Cardiac fibroblast (primary cell): ENCODE data around the gene HIBCH.
A peak's percentile ranks its signal among the peaks of the same experiment; 100 is the strongest.

Experiments
- DNase-seq, 2 donors: peaks; one replicate each; pipeline versions ENCODE4 v3.0.0 to v3.0.0-alpha.2; 2010; ENCODE audit warnings: low read depth in 2 of 2
- H3K4me3 ChIP-seq, 2 donors: replicated peaks in 1 of 2; 1 replicate in 1 of 2; 2 replicates in 1 of 2; pipeline ENCODE4 v1.5.1; 2011; ENCODE audit warnings: low read depth in 2 of 2, low read length in 2 of 2, mild to moderate bottlenecking in 2 of 2, moderate library complexity in 1 of 2
- TF ChIP-seq, protein P1 (sequence below): IDR thresholded peaks from one replicate; pipeline ENCODE4 v1.5.1; 2011; ENCODE audit warnings: low read depth, mild to moderate bottlenecking, low read length, inconsistent platforms

Gene HIBCH

GRCh38 chr2:190352668-190353536 lies 33.3 kb upstream of the HIBCH start:
- no peak overlapping the region for H3K4me3 ChIP-seq
- peak in 1 of 2 donors; percentile 25 for DNase-seq
- TF ChIP-seq, protein P1, sequence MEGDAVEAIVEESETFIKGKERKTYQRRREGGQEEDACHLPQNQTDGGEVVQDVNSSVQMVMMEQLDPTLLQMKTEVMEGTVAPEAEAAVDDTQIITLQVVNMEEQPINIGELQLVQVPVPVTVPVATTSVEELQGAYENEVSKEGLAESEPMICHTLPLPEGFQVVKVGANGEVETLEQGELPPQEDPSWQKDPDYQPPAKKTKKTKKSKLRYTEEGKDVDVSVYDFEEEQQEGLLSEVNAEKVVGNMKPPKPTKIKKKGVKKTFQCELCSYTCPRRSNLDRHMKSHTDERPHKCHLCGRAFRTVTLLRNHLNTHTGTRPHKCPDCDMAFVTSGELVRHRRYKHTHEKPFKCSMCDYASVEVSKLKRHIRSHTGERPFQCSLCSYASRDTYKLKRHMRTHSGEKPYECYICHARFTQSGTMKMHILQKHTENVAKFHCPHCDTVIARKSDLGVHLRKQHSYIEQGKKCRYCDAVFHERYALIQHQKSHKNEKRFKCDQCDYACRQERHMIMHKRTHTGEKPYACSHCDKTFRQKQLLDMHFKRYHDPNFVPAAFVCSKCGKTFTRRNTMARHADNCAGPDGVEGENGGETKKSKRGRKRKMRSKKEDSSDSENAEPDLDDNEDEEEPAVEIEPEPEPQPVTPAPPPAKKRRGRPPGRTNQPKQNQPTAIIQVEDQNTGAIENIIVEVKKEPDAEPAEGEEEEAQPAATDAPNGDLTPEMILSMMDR, result no peak

DNA sequence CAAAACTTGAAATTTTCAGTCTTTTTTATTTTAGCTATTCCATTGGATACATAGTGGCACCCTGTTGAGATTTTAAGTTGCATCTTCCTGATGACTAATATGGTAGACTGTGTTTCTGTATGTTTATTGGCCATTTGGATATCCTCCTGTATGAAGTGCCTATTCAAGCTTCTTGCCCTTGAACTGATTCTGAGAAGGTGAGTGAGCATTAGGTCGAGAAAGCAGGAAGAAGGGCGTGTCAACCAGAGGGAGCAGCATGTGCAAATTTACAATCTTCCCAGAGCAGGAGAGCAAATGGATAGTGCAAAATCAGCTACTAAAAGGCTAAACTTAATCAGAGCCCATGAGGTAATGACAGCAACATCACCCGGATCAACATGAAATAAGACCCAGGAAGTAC lies 32.3 kb upstream of the HIBCH start:
- no peak for DNase-seq
- TF ChIP-seq, protein P1, result no peak
- H3K4me3 ChIP-seq, result no peak overlapping the region

GRCh38 chr2:190350371-190350770 lies 30.7 kb upstream of the HIBCH start:
- no peak for DNase-seq
- H3K4me3 ChIP-seq, result no peak overlapping the region
- TF ChIP-seq, protein P1, result no peak

- TF ChIP-seq, protein P1, result peak; percentile 34
- peak; percentile 26 to 33 for DNase-seq
These were observed 24.7 kb upstream of the HIBCH start for GRCh38 chr2:190344276-190344827.

GRCh38 chr2:190343536-190344275 lies 24.1 kb upstream of the HIBCH start, which contains the start of gene INPP1:
INPP1 (plus strand) TSS chr2:190343589; CDS start chr2:190360103, 16,514 bp downstream.
- TF ChIP-seq, protein P1, result no peak
- peak; percentile 66 to 74 for DNase-seq
- H3K4me3 ChIP-seq, result peak within 1 kb of the TSS; percentile 60 to 69

More at GRCh38 chr2:190344276-190344827, 24.7 kb upstream of the HIBCH start:
- peak overlapping the region; percentile 60 to 69 for H3K4me3 ChIP-seq

DNA sequence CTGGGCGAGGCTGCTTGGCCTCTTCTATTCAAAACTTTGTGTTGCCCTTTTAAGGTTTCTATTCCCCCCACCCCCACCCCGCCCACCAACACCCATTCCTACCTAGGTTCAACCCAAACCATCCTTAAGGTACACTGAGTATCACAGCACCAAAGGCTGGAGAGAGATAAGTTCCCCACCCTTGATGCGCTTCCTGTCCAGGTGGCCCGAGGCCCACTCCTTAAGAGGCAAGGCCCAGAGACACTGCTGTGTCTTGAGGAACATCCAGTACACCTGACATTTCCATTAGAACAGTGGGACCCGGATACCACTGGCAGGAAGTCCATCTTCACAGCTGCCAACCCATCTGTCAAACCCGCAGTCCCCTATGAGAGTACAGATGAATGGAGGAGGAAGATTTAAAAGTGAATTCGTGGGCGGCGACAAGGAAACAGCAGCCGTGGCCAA lies 23.5 kb upstream of the HIBCH start:
- TF ChIP-seq, protein P1, result no peak
- peak overlapping the region; percentile 60 to 69 for H3K4me3 ChIP-seq
- no peak for DNase-seq
